ENCODE data around the gene TMEM89. TPM values are rescaled to one million over a fixed set of nuclear protein-coding genes. Genes with fewer than 3 reads are reported as not detected.

The TMEM89 gene
- total and polyA plus RNA-seq, 2 of the 13 experiments (the other 11 are each of a cell fraction or from before 2014, with no cell fraction given) = 0.31 to 0.59 TPM

- peaks cover 1 to 3% of the 10 kb centered on the region in 2 experiments; a peak in 2 of 5 replicates for H3K36me3 ChIP-seq (replicated peaks in 1 of 2; ENCODE audit: control insufficient read depth in 1 of 2, insufficient read depth in 2 of 2, low read length in 2 of 2)
- H3K9me3 ChIP-seq (ENCODE audit: low read length) = no peaks in the 10 kb centered on the region
- no peak overlapping the region for H2AFZ ChIP-seq (ENCODE audit: low read length)
- peaks cover 21% of the 10 kb centered on the region for H3K4me1 ChIP-seq (ENCODE audit: insufficient read depth, low read length)
- ChIA-PET CTCF (ENCODE audit: low intra/inter-chr PET ratio, low total read pairs) (no interaction called here), POLR2A (interaction anchor here (0.6 to 4.0 kb wide), 12 partner anchors 25 to 222 kb away, joined by 3 to 40 read pairs (median 4); partner anchors contain the start of genes CCDC51, IP6K2, PFKFB4 and SLC26A6)
- H3K27me3 ChIP-seq (ENCODE audit: control insufficient read depth in 1 of 2, insufficient read depth in 2 of 2, low read length in 2 of 2) = no peaks in the 10 kb centered on the region
- peak; percentile 12 for ATAC-seq
- no TSS peak for BruUV-seq (replicated peaks)
- peak overlapping the region; percentile 79 for H3K27ac ChIP-seq (ENCODE audit: extremely low read length, insufficient read depth, low read length)
- in situ Hi-C loops (cut with HindIII; ENCODE audit: extremely low pct_ligation_motif_present, low pct_unique_long_range_greater_than_20kb) (no loop called here), intact Hi-C loops (cut with micrococcal nuclease; ENCODE audit: unreplicated experiment) (no loop called here)
- FAIRE-seq = no peak
- H3K9ac ChIP-seq (ENCODE audit: insufficient read depth, low read depth, low read length) = peak overlapping the region; percentile 68
- no peaks in the 10 kb centered on the region for H3K79me2 ChIP-seq (ENCODE audit: insufficient read depth, low read length)
- 62% methylated on average over 10 of the region's 67 CpGs for WGBS (ENCODE audit: low lambda C conversion rate)
- peaks cover 6% of the 10 kb centered on the region for H4K20me1 ChIP-seq (ENCODE audit: insufficient read depth, low read length)
- peak overlapping the region; percentile 67 for H3K4me2 ChIP-seq (ENCODE audit: low read depth, low read length)
- H3K4me3 ChIP-seq (replicated peaks in 1 of 3; ENCODE audit: insufficient read depth in 1 of 3, low read depth in 2 of 3, low read length in 3 of 3) = peak overlapping the region; percentile 56 to 77 (median 58); a peak in 5 of 6 replicates
- peak; percentile 52 for DNase-seq (ENCODE audit: low spot score)
- TF ChIP-seq ZNF777 (CRISPR knock-in tag; IDR thresholded peaks at IDR 0.05) (peak; percentile 97), SMAD9 (CRISPR knock-in tag; IDR thresholded peaks at IDR 0.05) (peak; percentile 100), TMF1 (CRISPR knock-in tag; IDR thresholded peaks at IDR 0.05; ENCODE audit: low read depth) (peak; percentile 100), SIX1 (CRISPR knock-in tag; IDR thresholded peaks at IDR 0.05; ENCODE audit: borderline replicate concordance) (peak; percentile 96), ATF5 (CRISPR knock-in tag; IDR thresholded peaks at IDR 0.05; ENCODE audit: low read depth) (peak; percentile 100), RFXAP (CRISPR knock-in tag; IDR thresholded peaks at IDR 0.05; ENCODE audit: borderline replicate concordance) (peak; percentile 99), ZNF841 (CRISPR knock-in tag; IDR thresholded peaks at IDR 0.05; ENCODE audit: borderline replicate concordance) (peak; percentile 99), SAFB2 (CRISPR knock-in tag; IDR thresholded peaks at IDR 0.05; ENCODE audit: borderline replicate concordance, low read depth) (peak; percentile 100), RCOR2 (CRISPR knock-in tag; IDR thresholded peaks at IDR 0.05) (peak; percentile 94), ZBTB34 (CRISPR knock-in tag; IDR thresholded peaks at IDR 0.05) (peak; percentile 98), ZNF512B (CRISPR knock-in tag; IDR thresholded peaks at IDR 0.05; ENCODE audit: borderline replicate concordance) (peak; percentile 71; the same call in 1 of the 2 replicates), TP53 (CRISPR knock-in tag; conservative IDR thresholded peaks at IDR 0.05) (peak; percentile 99), SAP130 (CRISPR knock-in tag; IDR thresholded peaks at IDR 0.05; ENCODE audit: low read depth) (peak; percentile 100), ZNF629 (CRISPR knock-in tag; conservative IDR thresholded peaks at IDR 0.05) (peak; percentile 87), POLR2AphosphoS2 (IDR thresholded peaks at IDR 0.05; ENCODE audit: low read depth, low read length) (no peak), ZBTB20 (CRISPR knock-in tag; IDR thresholded peaks at IDR 0.05; ENCODE audit: borderline replicate concordance, low read depth) (peak; percentile 100)
- TF ChIP-seq, protein P1, sequence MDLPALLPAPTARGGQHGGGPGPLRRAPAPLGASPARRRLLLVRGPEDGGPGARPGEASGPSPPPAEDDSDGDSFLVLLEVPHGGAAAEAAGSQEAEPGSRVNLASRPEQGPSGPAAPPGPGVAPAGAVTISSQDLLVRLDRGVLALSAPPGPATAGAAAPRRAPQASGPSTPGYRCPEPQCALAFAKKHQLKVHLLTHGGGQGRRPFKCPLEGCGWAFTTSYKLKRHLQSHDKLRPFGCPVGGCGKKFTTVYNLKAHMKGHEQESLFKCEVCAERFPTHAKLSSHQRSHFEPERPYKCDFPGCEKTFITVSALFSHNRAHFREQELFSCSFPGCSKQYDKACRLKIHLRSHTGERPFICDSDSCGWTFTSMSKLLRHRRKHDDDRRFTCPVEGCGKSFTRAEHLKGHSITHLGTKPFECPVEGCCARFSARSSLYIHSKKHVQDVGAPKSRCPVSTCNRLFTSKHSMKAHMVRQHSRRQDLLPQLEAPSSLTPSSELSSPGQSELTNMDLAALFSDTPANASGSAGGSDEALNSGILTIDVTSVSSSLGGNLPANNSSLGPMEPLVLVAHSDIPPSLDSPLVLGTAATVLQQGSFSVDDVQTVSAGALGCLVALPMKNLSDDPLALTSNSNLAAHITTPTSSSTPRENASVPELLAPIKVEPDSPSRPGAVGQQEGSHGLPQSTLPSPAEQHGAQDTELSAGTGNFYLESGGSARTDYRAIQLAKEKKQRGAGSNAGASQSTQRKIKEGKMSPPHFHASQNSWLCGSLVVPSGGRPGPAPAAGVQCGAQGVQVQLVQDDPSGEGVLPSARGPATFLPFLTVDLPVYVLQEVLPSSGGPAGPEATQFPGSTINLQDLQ (CRISPR knock-in tag; IDR thresholded peaks at IDR 0.05) = peak; percentile 99
Measured at GRCh38 chr3:48661501-48662144, 40.1 kb upstream of the TMEM89 start.
